WTC11 (cell line): ENCODE results near the gene PIGU. TPM values are rescaled to one million over a fixed set of nuclear protein-coding genes. Genes with fewer than 3 reads are reported as not detected.

Experiments used
- ATAC-seq: fragments of 200-7000 bp; cut with Tn5 transposase; 2 replicates; pipeline ENCODE4 v1.10.0; 2021; ENCODE audit warnings: mild to moderate bottlenecking, moderate library complexity
- CTCF ChIA-PET: fragments of 300-600 bp; sonication (Branson Sonifier 250); formaldehyde crosslinking; loops from one replicate; lab custom pipeline; 2021; ENCODE audit warnings: antibody characterized with exemption; lab: Charles Lee
- POLR2A ChIA-PET: fragments of 350-600 bp; sonication (Branson Sonifier 250); formaldehyde crosslinking; loops from one replicate; lab custom pipeline; 2021; ENCODE audit warnings: antibody characterized with exemption; lab: Charles Lee
- DNase-seq: peaks from one replicate; pipeline ENCODE4 v3.0.0; 2021; ENCODE audit warnings: low spot score
- H3K27ac Mint-ChIP-seq: 2 replicates; pipeline ENCODE4 v1.8.0; 2021; ENCODE audit warnings: mixed read lengths
- H3K27me3 Mint-ChIP-seq: 2 replicates; pipeline ENCODE4 v1.8.0; 2021; ENCODE audit warnings: low read depth, mild to moderate bottlenecking, moderate library complexity, mixed read lengths
- H3K36me3 Mint-ChIP-seq: 2 replicates; pipeline ENCODE4 v1.8.0; 2021; ENCODE audit warnings: mixed read lengths
- H3K4me1 Mint-ChIP-seq: 2 replicates; pipeline ENCODE4 v1.8.0; 2022; ENCODE audit warnings: mixed read lengths
- H3K4me3 Mint-ChIP-seq: 2 replicates; pipeline ENCODE4 v1.8.0; 2021; ENCODE audit warnings: mild to moderate bottlenecking, moderate library complexity, mixed read lengths
- H3K9me3 Mint-ChIP-seq: 2 replicates; pipeline ENCODE4 v1.8.0; 2021; ENCODE audit warnings: mixed read lengths
- ATF1 ChIP-seq: sonication (generic); formaldehyde crosslinking; IDR thresholded peaks from 2 replicates; pipeline ENCODE4 v1.8.1; 2023; ENCODE audit warnings: mild to moderate bottlenecking, moderate library complexity, missing genetic modification reagents
- JAZF1 ChIP-seq: fragments of 250-450 bp; sonication (Bioruptor Pico); IDR thresholded peaks from 2 replicates; pipeline ENCODE4 v1.9.0; 2021; ENCODE audit warnings: moderate library complexity, mild to moderate bottlenecking, inconsistent platforms
- NFYB ChIP-seq: sonication (generic); formaldehyde crosslinking; conservative IDR thresholded peaks from 2 replicates; pipeline ENCODE4 v1.8.0; 2022; ENCODE audit warnings: low read depth, missing genetic modification reagents
- RORB ChIP-seq: fragments of 250-450 bp; sonication (Bioruptor Pico); IDR thresholded peaks from 2 replicates; pipeline ENCODE4 v1.9.0; 2021; ENCODE audit warnings: mild to moderate bottlenecking
- TEAD4 ChIP-seq: sonication (generic); formaldehyde crosslinking; IDR thresholded peaks from 2 replicates; pipeline ENCODE4 v1.8.0; 2022; ENCODE audit warnings: mild to moderate bottlenecking, missing genetic modification reagents
- ZNF317 ChIP-seq: sonication (generic); formaldehyde crosslinking; IDR thresholded peaks from 2 replicates; pipeline ENCODE4 v1.8.1; 2023; ENCODE audit warnings: low read depth, mild to moderate bottlenecking, moderate library complexity, missing genetic modification reagents, borderline replicate concordance
- ZNF423 ChIP-seq: fragments of 250-450 bp; sonication (Bioruptor Pico); IDR thresholded peaks from 2 replicates; pipeline ENCODE4 v2.1.2; 2022; ENCODE audit warnings: mild to moderate bottlenecking, moderate library complexity
- ZNF671 ChIP-seq: fragments of 250-450 bp; sonication (Bioruptor Pico); IDR thresholded peaks from 2 replicates; pipeline ENCODE4 v1.8.0; 2021; ENCODE audit warnings: mild to moderate bottlenecking
- total RNA-seq: library from RNA; stranded (reverse); gene quantifications from 3 replicates; pipeline ENCODE4 v1.2.3, GENCODE V29; 2021
- TF ChIP-seq, protein P1 (sequence below): sonication (generic); formaldehyde crosslinking; IDR thresholded peaks from 2 replicates; pipeline ENCODE4 v1.8.1; 2023; ENCODE audit warnings: mild to moderate bottlenecking, missing genetic modification reagents, moderate library complexity
- TF ChIP-seq, protein P2 (sequence below): fragments of 250-450 bp; sonication (Bioruptor Pico); IDR thresholded peaks from 2 replicates; pipeline ENCODE4 v1.9.0; 2021; ENCODE audit warnings: mild to moderate bottlenecking
- TF ChIP-seq, protein P3 (sequence below): fragments of 250-450 bp; sonication (Bioruptor Pico); IDR thresholded peaks from 2 replicates; pipeline ENCODE4 v1.9.0; 2021; ENCODE audit warnings: mild to moderate bottlenecking
- TF ChIP-seq, protein P4 (sequence below): sonication (generic); formaldehyde crosslinking; IDR thresholded peaks from 2 replicates; pipeline ENCODE4 v1.8.1; 2023; ENCODE audit warnings: mild to moderate bottlenecking, missing genetic modification reagents
- TF ChIP-seq, protein P5 (sequence below): sonication (generic); formaldehyde crosslinking; IDR thresholded peaks from 2 replicates; pipeline ENCODE4 v1.8.0; 2022; ENCODE audit warnings: mild to moderate bottlenecking, missing genetic modification reagents
- TF ChIP-seq, protein P6 (sequence below): sonication (generic); formaldehyde crosslinking; conservative IDR thresholded peaks from 2 replicates; pipeline ENCODE4 v1.8.1; 2023; ENCODE audit warnings: mild to moderate bottlenecking, low read depth, missing genetic modification reagents, moderate library complexity
- TF ChIP-seq, protein P7 (sequence below): sonication (generic); formaldehyde crosslinking; IDR thresholded peaks from 2 replicates; pipeline ENCODE4 v1.8.1; 2022; ENCODE audit warnings: missing genetic modification reagents, borderline replicate concordance
- TF ChIP-seq, protein P8 (sequence below): sonication (generic); formaldehyde crosslinking; IDR thresholded peaks from 2 replicates; pipeline ENCODE4 v1.8.0; 2022; ENCODE audit warnings: missing genetic modification reagents
- TF ChIP-seq, protein P9 (sequence below): sonication (generic); formaldehyde crosslinking; IDR thresholded peaks from 2 replicates; pipeline ENCODE4 v1.8.1; 2023; ENCODE audit warnings: mild to moderate bottlenecking, missing genetic modification reagents

The PIGU gene
- total RNA-seq, 1 experiment from 2014 or later: 24.8 TPM

DNA sequence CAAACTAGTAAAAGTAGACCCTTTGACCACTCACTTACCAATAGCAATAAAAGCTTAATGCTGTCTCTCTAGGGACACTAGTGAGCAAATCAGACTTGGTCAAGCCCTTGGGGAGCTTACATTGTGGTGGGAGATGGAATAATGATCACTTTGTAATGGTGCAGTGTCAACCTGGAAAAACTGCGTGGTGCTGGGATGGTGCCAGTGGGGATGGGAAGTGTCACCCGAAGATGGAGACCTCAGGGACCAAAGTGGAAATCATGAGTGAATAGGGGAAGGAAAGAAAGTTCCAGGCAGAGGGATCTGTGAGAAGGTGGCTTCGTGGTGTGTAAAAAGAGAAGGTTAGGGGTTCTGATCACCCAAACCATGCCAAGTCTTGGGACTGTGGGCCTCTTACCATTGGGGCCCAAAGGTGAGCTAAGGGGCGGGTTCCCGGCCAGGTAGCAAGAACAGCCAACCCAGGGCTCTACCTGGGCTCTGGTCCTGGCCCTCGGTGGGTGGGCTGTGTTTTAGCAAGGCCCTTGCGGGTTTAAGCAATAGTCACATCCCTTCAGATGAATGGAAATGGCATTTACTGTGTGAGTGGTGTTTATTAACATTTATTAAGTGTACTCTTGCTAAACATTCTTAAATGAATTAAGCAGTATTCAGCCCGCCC is 145.2 kb downstream of the PIGU start:
- DNase-seq: no peak
- H3K4me1 Mint-ChIP-seq: no peaks in the 10 kb centered on the region
- H3K4me3 Mint-ChIP-seq: no peak overlapping the region
- no peaks in the 10 kb centered on the region for H3K27me3 Mint-ChIP-seq
- peaks cover 40% of the 10 kb centered on the region for H3K36me3 Mint-ChIP-seq
- H3K9me3 Mint-ChIP-seq: no peaks in the 10 kb centered on the region
- POLR2A ChIA-PET: no interaction called here
- ATAC-seq: no peak
- no peak overlapping the region for H3K27ac Mint-ChIP-seq
- CTCF ChIA-PET: interaction anchor here (0.5 to 2.7 kb wide), 4 partner anchors 9 to 238 kb away, joined by 4 to 12 read pairs (median 4); no protein-coding TSS in a partner anchor
- TF ChIP-seq, protein P1, sequence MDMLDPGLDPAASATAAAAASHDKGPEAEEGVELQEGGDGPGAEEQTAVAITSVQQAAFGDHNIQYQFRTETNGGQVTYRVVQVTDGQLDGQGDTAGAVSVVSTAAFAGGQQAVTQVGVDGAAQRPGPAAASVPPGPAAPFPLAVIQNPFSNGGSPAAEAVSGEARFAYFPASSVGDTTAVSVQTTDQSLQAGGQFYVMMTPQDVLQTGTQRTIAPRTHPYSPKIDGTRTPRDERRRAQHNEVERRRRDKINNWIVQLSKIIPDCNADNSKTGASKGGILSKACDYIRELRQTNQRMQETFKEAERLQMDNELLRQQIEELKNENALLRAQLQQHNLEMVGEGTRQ (CRISPR knock-in tag): no peak
- TF ChIP-seq, protein P2, sequence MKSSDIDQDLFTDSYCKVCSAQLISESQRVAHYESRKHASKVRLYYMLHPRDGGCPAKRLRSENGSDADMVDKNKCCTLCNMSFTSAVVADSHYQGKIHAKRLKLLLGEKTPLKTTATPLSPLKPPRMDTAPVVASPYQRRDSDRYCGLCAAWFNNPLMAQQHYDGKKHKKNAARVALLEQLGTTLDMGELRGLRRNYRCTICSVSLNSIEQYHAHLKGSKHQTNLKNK: no peak
- TF ChIP-seq ATF1 (CRISPR knock-in tag): no peak
- TF ChIP-seq ZNF671: no peak
- no peak for TF ChIP-seq ZNF317 (CRISPR knock-in tag)
- no peak for TF ChIP-seq ZNF423
- TF ChIP-seq, protein P3, sequence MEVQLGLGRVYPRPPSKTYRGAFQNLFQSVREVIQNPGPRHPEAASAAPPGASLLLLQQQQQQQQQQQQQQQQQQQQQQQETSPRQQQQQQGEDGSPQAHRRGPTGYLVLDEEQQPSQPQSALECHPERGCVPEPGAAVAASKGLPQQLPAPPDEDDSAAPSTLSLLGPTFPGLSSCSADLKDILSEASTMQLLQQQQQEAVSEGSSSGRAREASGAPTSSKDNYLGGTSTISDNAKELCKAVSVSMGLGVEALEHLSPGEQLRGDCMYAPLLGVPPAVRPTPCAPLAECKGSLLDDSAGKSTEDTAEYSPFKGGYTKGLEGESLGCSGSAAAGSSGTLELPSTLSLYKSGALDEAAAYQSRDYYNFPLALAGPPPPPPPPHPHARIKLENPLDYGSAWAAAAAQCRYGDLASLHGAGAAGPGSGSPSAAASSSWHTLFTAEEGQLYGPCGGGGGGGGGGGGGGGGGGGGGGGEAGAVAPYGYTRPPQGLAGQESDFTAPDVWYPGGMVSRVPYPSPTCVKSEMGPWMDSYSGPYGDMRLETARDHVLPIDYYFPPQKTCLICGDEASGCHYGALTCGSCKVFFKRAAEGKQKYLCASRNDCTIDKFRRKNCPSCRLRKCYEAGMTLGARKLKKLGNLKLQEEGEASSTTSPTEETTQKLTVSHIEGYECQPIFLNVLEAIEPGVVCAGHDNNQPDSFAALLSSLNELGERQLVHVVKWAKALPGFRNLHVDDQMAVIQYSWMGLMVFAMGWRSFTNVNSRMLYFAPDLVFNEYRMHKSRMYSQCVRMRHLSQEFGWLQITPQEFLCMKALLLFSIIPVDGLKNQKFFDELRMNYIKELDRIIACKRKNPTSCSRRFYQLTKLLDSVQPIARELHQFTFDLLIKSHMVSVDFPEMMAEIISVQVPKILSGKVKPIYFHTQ (CRISPR knock-in tag): no peak
- no peak for TF ChIP-seq RORB (CRISPR knock-in tag)
- TF ChIP-seq, protein P4, sequence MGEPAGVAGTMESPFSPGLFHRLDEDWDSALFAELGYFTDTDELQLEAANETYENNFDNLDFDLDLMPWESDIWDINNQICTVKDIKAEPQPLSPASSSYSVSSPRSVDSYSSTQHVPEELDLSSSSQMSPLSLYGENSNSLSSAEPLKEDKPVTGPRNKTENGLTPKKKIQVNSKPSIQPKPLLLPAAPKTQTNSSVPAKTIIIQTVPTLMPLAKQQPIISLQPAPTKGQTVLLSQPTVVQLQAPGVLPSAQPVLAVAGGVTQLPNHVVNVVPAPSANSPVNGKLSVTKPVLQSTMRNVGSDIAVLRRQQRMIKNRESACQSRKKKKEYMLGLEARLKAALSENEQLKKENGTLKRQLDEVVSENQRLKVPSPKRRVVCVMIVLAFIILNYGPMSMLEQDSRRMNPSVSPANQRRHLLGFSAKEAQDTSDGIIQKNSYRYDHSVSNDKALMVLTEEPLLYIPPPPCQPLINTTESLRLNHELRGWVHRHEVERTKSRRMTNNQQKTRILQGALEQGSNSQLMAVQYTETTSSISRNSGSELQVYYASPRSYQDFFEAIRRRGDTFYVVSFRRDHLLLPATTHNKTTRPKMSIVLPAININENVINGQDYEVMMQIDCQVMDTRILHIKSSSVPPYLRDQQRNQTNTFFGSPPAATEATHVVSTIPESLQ (CRISPR knock-in tag): no peak
- no peak for TF ChIP-seq JAZF1 (CRISPR knock-in tag)
- TF ChIP-seq, protein P5, sequence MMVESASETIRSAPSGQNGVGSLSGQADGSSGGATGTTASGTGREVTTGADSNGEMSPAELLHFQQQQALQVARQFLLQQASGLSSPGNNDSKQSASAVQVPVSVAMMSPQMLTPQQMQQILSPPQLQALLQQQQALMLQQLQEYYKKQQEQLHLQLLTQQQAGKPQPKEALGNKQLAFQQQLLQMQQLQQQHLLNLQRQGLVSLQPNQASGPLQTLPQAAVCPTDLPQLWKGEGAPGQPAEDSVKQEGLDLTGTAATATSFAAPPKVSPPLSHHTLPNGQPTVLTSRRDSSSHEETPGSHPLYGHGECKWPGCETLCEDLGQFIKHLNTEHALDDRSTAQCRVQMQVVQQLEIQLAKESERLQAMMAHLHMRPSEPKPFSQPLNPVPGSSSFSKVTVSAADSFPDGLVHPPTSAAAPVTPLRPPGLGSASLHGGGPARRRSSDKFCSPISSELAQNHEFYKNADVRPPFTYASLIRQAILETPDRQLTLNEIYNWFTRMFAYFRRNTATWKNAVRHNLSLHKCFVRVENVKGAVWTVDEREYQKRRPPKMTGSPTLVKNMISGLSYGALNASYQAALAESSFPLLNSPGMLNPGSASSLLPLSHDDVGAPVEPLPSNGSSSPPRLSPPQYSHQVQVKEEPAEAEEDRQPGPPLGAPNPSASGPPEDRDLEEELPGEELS: no peak
- TF ChIP-seq, protein P6, sequence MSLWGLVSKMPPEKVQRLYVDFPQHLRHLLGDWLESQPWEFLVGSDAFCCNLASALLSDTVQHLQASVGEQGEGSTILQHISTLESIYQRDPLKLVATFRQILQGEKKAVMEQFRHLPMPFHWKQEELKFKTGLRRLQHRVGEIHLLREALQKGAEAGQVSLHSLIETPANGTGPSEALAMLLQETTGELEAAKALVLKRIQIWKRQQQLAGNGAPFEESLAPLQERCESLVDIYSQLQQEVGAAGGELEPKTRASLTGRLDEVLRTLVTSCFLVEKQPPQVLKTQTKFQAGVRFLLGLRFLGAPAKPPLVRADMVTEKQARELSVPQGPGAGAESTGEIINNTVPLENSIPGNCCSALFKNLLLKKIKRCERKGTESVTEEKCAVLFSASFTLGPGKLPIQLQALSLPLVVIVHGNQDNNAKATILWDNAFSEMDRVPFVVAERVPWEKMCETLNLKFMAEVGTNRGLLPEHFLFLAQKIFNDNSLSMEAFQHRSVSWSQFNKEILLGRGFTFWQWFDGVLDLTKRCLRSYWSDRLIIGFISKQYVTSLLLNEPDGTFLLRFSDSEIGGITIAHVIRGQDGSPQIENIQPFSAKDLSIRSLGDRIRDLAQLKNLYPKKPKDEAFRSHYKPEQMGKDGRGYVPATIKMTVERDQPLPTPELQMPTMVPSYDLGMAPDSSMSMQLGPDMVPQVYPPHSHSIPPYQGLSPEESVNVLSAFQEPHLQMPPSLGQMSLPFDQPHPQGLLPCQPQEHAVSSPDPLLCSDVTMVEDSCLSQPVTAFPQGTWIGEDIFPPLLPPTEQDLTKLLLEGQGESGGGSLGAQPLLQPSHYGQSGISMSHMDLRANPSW (CRISPR knock-in tag): no peak
- no peak for TF ChIP-seq NFYB (CRISPR knock-in tag)
- TF ChIP-seq, protein P7, sequence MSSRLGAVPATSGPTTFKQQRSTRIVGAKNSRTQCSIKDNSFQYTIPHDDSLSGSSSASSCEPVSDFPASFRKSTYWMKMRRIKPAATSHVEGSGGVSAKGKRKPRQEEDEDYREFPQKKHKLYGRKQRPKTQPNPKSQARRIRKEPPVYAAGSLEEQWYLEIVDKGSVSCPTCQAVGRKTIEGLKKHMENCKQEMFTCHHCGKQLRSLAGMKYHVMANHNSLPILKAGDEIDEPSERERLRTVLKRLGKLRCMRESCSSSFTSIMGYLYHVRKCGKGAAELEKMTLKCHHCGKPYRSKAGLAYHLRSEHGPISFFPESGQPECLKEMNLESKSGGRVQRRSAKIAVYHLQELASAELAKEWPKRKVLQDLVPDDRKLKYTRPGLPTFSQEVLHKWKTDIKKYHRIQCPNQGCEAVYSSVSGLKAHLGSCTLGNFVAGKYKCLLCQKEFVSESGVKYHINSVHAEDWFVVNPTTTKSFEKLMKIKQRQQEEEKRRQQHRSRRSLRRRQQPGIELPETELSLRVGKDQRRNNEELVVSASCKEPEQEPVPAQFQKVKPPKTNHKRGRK (CRISPR knock-in tag): no peak
- no peak for TF ChIP-seq TEAD4
- TF ChIP-seq, protein P8, sequence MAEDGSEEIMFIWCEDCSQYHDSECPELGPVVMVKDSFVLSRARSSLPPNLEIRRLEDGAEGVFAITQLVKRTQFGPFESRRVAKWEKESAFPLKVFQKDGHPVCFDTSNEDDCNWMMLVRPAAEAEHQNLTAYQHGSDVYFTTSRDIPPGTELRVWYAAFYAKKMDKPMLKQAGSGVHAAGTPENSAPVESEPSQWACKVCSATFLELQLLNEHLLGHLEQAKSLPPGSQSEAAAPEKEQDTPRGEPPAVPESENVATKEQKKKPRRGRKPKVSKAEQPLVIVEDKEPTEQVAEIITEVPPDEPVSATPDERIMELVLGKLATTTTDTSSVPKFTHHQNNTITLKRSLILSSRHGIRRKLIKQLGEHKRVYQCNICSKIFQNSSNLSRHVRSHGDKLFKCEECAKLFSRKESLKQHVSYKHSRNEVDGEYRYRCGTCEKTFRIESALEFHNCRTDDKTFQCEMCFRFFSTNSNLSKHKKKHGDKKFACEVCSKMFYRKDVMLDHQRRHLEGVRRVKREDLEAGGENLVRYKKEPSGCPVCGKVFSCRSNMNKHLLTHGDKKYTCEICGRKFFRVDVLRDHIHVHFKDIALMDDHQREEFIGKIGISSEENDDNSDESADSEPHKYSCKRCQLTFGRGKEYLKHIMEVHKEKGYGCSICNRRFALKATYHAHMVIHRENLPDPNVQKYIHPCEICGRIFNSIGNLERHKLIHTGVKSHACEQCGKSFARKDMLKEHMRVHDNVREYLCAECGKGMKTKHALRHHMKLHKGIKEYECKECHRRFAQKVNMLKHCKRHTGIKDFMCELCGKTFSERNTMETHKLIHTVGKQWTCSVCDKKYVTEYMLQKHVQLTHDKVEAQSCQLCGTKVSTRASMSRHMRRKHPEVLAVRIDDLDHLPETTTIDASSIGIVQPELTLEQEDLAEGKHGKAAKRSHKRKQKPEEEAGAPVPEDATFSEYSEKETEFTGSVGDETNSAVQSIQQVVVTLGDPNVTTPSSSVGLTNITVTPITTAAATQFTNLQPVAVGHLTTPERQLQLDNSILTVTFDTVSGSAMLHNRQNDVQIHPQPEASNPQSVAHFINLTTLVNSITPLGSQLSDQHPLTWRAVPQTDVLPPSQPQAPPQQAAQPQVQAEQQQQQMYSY (CRISPR knock-in tag): no peak
- TF ChIP-seq, protein P9, sequence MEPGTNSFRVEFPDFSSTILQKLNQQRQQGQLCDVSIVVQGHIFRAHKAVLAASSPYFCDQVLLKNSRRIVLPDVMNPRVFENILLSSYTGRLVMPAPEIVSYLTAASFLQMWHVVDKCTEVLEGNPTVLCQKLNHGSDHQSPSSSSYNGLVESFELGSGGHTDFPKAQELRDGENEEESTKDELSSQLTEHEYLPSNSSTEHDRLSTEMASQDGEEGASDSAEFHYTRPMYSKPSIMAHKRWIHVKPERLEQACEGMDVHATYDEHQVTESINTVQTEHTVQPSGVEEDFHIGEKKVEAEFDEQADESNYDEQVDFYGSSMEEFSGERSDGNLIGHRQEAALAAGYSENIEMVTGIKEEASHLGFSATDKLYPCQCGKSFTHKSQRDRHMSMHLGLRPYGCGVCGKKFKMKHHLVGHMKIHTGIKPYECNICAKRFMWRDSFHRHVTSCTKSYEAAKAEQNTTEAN (CRISPR knock-in tag): no peak
